GM18861 (cell line): ENCODE results near the gene MYF6.

Experiments used
- ATAC-seq: cut with Tn5 transposase; IDR thresholded peaks from one replicate; pipeline ENCODE4 v1.9.1; 2021; ENCODE audit not compliant: unreplicated experiment

Gene MYF6

DNA sequence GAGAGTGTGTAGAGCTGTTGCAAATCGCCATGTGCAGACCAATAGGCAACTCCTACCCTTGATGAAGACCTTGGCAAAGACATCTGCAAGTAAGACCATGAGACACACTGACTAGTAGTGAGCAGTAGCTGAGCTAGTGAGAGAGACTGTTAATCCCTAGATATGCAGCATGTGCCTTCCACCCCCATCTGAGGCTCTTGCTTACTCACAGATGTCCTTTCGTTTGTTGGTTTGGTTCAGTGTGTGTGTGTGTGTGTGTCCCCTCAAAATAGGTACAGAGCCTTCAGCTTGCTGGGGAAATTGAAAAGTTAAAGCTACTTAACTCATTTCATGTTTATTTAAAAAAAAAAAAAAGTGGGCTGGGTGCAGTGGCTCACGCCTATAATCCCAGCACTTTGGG, 46.8 kb downstream of the MYF6 start:
- ATAC-seq: no peak

DNA sequence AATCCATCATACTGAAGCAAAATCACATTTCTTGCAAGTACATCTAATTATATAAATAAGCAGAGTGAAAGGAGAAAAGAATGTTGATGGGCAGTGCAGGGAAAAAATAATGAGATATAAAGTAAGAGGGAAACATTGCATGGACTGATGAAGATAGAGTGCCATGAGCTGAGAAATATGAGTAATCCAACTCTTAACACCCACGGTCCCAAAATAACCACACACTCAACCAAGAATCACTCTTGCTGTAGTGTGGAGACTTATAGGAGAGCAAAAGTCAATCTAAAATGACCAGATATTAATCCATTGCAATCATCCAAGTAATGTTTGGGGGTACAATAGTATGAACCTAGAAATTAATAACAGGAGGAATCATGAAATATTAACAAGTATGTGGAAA, 49.4 kb downstream of the MYF6 start:
- ATAC-seq: no peak
